Uterus (tissue), 2 donors: ENCODE data around the gene NID2.

Source experiments
- CTCF ChIP-seq, 4 experiments: fragments of 200-600 bp in 2 of 4; fragments of 450-650 bp in 2 of 4; sonication (generic) in 2 of 4; IDR thresholded peaks; one replicate each; pipeline ENCODE4 v1.5.1; 2016 to 2019; ENCODE audit warnings: antibody characterized with exemption in 4 of 4, mild to moderate bottlenecking in 2 of 4, moderate library complexity in 1 of 4
- POLR2A ChIP-seq, 2 donors: fragments of 450-650 bp; IDR thresholded peaks; one replicate each; pipeline ENCODE4 v1.6.1; 2016; ENCODE audit warnings: antibody characterized with exemption in 2 of 2, mild to moderate bottlenecking in 1 of 2, moderate library complexity in 1 of 2

- TF ChIP-seq CTCF (IDR thresholded peaks at IDR 0.05) (no peak), POLR2A (IDR thresholded peaks at IDR 0.05) (no peak)
Measured at GRCh38 chr14:52112336-52113018, 43.6 kb upstream of the NID2 start.
